ENCODE data around the gene KIR2DL1. TPM values are rescaled to one million over a fixed set of nuclear protein-coding genes. Genes with fewer than 3 reads are reported as not detected.
"Not testable (repeated sequence)": the region's sequence is repeated elsewhere in the genome, so short reads cannot be mapped to it uniquely, and the experiment has no call there.

The KIR2DL1 gene
- total RNA-seq, result not detected

- not testable (repeated sequence) for DNase-seq (ENCODE audit: low spot score)
These were observed at the start of gene KIR2DL1 for GRCh38 chr19:54769646-54770045. KIR2DL1 (plus strand) TSS chr19:54769793; CDS start chr19:54769851, 58 bp downstream.

- DNase-seq (ENCODE audit: low spot score), result no peak
These were observed 45.5 kb upstream of the KIR2DL1 start, which contains the start of gene KIR3DL3 for GRCh38 chr19:54724142-54724541. KIR3DL3 (plus strand) TSS chr19:54724442; CDS start chr19:54724497, 55 bp downstream.

- no peak for DNase-seq (ENCODE audit: low spot score)
These were observed 44.9 kb upstream of the KIR2DL1 start for GRCh38 chr19:54724644-54725043.

- DNase-seq (ENCODE audit: low spot score), result no peak
These were observed 44.3 kb upstream of the KIR2DL1 start for GRCh38 chr19:54725321-54725720.

GRCh38 chr19:54727562-54727961, 42.0 kb upstream of the KIR2DL1 start:
- no peak for DNase-seq (ENCODE audit: low spot score)

GRCh38 chr19:54728167-54728566, 41.4 kb upstream of the KIR2DL1 start:
- no peak for DNase-seq (ENCODE audit: low spot score)

GRCh38 chr19:54729416-54730188, 40.0 kb upstream of the KIR2DL1 start:
- DNase-seq (ENCODE audit: low spot score), result no peak

GRCh38 chr19:54731191-54731590, 38.4 kb upstream of the KIR2DL1 start:
- no peak for DNase-seq (ENCODE audit: low spot score)

- not testable (repeated sequence) for DNase-seq (ENCODE audit: low spot score)
These were observed 31.3 kb upstream of the KIR2DL1 start, which contains the start of gene KIR2DL3 for GRCh38 chr19:54738306-54738705. KIR2DL3 (plus strand) TSS chr19:54738513; CDS start chr19:54738546, 33 bp downstream.

GRCh38 chr19:54738715-54739114, 30.9 kb upstream of the KIR2DL1 start:
- no peak for DNase-seq (ENCODE audit: low spot score)

GRCh38 chr19:54739587-54740497, 29.8 kb upstream of the KIR2DL1 start:
- no peak for DNase-seq (ENCODE audit: low spot score)

- DNase-seq (ENCODE audit: low spot score), result not testable (repeated sequence)
These were observed 27.6 kb upstream of the KIR2DL1 start for GRCh38 chr19:54741950-54742349.

- not testable (repeated sequence) for DNase-seq (ENCODE audit: low spot score)
These were observed 25.5 kb upstream of the KIR2DL1 start for GRCh38 chr19:54744080-54744479.

GRCh38 chr19:54747614-54748322, 21.8 kb upstream of the KIR2DL1 start:
- not testable (repeated sequence) for DNase-seq (ENCODE audit: low spot score)

- not testable (repeated sequence) for DNase-seq (ENCODE audit: low spot score)
These were observed 19.3 kb upstream of the KIR2DL1 start for GRCh38 chr19:54750276-54750675.

GRCh38 chr19:54756204-54757110, 13.1 kb upstream of the KIR2DL1 start:
- not testable (repeated sequence) for DNase-seq (ENCODE audit: low spot score)

- DNase-seq (ENCODE audit: low spot score), result not testable (repeated sequence)
These were observed 11.0 kb upstream of the KIR2DL1 start for GRCh38 chr19:54758577-54758976.

- not testable (repeated sequence) for DNase-seq (ENCODE audit: low spot score)
These were observed 5.4 kb upstream of the KIR2DL1 start for GRCh38 chr19:54764219-54764618.

- not testable (repeated sequence) for DNase-seq (ENCODE audit: low spot score)
These were observed 3.1 kb upstream of the KIR2DL1 start for GRCh38 chr19:54766464-54766863.

- DNase-seq (ENCODE audit: low spot score), result not testable (repeated sequence)
These were observed 918 bp downstream of the KIR2DL1 start for GRCh38 chr19:54770511-54770910.
